Psoas muscle (tissue), 8 donors: Measurements from ENCODE around the gene NUDT19. TPM values are rescaled to one million over a fixed set of nuclear protein-coding genes. Genes with fewer than 3 reads are reported as not detected.

ENCODE experiments used
- ATAC-seq, 4 donors: fragments of 200-7000 bp; cut with Tn5 transposase; one replicate each; pipeline ENCODE4 v1.9.1; 2020; ENCODE audit warnings: moderate library complexity in 3 of 4, mild to moderate bottlenecking in 2 of 4
- DNase-seq, 2 donors: peaks; one replicate each; pipeline ENCODE4 v3.0.0-alpha.2; 2020
- H3K27ac ChIP-seq: fragments of 200-600 bp; one replicate; pipeline ENCODE4 v1.8.0; 2022
- H3K27me3 ChIP-seq, 3 donors: fragments of 200-600 bp in 1 of 3; one replicate each; pipeline versions ENCODE4 v1.6.1 to v1.8.0; 2013 to 2022; ENCODE audit warnings: low read length in 2 of 3, mild to moderate bottlenecking in 2 of 3, moderate library complexity in 1 of 3; ENCODE audit not compliant: insufficient read depth in 3 of 3
- H3K36me3 ChIP-seq, 2 donors: fragments of 200-600 bp in 1 of 2; one replicate each; pipeline versions ENCODE4 v1.6.1 to v1.8.0; 2013 to 2022; ENCODE audit warnings: low read depth in 1 of 2, mild to moderate bottlenecking in 1 of 2, moderate library complexity in 1 of 2; ENCODE audit not compliant: insufficient read depth in 1 of 2
- H3K4me1 ChIP-seq: fragments of 200-600 bp; one replicate; pipeline ENCODE4 v1.8.0; 2022
- H3K4me3 ChIP-seq: fragments of 200-600 bp; one replicate; pipeline ENCODE4 v1.8.0; 2022; ENCODE audit warnings: mild to moderate bottlenecking
- H3K9me3 ChIP-seq: fragments of 200-600 bp; one replicate; pipeline ENCODE4 v1.8.0; 2022
- WGBS, 3 donors: extraction: QIAGEN DNeasy Blood & Tissue Kit; methylation state at CpG; one replicate each; pipeline versions ENCODE4 v1.1.6 to v1.1.7; 2013; 5-methylcytosine and 5-hydroxymethylcytosine counted together
- intact Hi-C, 2 donors: fragments of 100-400 bp; cut with DNase I; formaldehyde crosslinking; loops; one replicate each; pipeline versions ENCODE4 v1.11.0 to v1.14.2; 2022
- polyA plus RNA-seq, 3 donors: library from polyadenylated mRNA; stranded (reverse); fragments of 200-250 nt; gene quantifications; one replicate each; pipeline ENCODE4 v1.2.3, GENCODE V29; 2013
- total RNA-seq, 4 donors: library from RNA; stranded (reverse); fragmentation: NEBNext Ultra II Directional in 2 of 4; extraction: Animal tissue kit (Norgen Biotek cat#: 25700) in 2 of 4; gene quantifications; one replicate each; pipeline versions ENCODE4 v1.2.1 to v1.2.4, GENCODE V29; 2021 to 2023
- TF ChIP-seq, protein P1 (sequence below): fragments of 200-600 bp; IDR thresholded peaks from one replicate; pipeline ENCODE4 v1.8.0; 2022; ENCODE audit warnings: antibody characterized with exemption
- donor health status: healthy with polysubstance abuse.
- donor health status: DM: no; HTN: no; CAD: no; lungs with moderate emphysema.
- donor health status: Bipolar disorder and iron deficiency.
- donor health status: healthy.
- donor health status: DM: yes; HTN: yes; CAD: no.
- donor health status: DM: no; HTN: no; CAD: no.
- donor health status: DM: no; HTN: no; CAD: no.
- donor health status: DM: yes; HTN: yes; CAD: no.

Gene NUDT19
- total and polyA plus RNA-seq, 7 donors = 10.7 to 27.5 (median 17.4) TPM

GRCh38 chr19:32717496-32717895 lies 25.9 kb downstream of the NUDT19 start:
- Histone ChIP-seq H3K27ac (no peak overlapping the region), H3K9me3 (no peaks in the 10 kb centered on the region), H3K4me3 (no peak overlapping the region), H3K36me3 (peaks cover 0 to 30% of the 10 kb centered on the region in 2 donors), H3K27me3 (no peaks in the 10 kb centered on the region), H3K4me1 (no peaks in the 10 kb centered on the region)
- ATAC-seq (no peak), DNase-seq (no peak)
- WGBS, 3 donors = 41 to 53% (median 41%) methylated on average over 5 of the region's 5 CpGs
- TF ChIP-seq, protein P1, sequence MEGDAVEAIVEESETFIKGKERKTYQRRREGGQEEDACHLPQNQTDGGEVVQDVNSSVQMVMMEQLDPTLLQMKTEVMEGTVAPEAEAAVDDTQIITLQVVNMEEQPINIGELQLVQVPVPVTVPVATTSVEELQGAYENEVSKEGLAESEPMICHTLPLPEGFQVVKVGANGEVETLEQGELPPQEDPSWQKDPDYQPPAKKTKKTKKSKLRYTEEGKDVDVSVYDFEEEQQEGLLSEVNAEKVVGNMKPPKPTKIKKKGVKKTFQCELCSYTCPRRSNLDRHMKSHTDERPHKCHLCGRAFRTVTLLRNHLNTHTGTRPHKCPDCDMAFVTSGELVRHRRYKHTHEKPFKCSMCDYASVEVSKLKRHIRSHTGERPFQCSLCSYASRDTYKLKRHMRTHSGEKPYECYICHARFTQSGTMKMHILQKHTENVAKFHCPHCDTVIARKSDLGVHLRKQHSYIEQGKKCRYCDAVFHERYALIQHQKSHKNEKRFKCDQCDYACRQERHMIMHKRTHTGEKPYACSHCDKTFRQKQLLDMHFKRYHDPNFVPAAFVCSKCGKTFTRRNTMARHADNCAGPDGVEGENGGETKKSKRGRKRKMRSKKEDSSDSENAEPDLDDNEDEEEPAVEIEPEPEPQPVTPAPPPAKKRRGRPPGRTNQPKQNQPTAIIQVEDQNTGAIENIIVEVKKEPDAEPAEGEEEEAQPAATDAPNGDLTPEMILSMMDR = no peak
- intact Hi-C loops = no loop called here

GRCh38 chr19:32718286-32718685 lies 26.7 kb downstream of the NUDT19 start:
- Histone ChIP-seq H3K27ac (no peak overlapping the region), H3K27me3 (no peaks in the 10 kb centered on the region), H3K4me1 (no peaks in the 10 kb centered on the region), H3K9me3 (no peaks in the 10 kb centered on the region), H3K4me3 (no peak overlapping the region), H3K36me3 (peaks cover 0 to 22% of the 10 kb centered on the region in 2 donors)
- TF ChIP-seq, protein P1 = no peak
- intact Hi-C loops = no loop called here
- 87 to 89% (median 88%) methylated on average over 7 of the region's 7 CpGs for WGBS, 3 donors
- DNase-seq = no peak
- no peak for ATAC-seq

DNA sequence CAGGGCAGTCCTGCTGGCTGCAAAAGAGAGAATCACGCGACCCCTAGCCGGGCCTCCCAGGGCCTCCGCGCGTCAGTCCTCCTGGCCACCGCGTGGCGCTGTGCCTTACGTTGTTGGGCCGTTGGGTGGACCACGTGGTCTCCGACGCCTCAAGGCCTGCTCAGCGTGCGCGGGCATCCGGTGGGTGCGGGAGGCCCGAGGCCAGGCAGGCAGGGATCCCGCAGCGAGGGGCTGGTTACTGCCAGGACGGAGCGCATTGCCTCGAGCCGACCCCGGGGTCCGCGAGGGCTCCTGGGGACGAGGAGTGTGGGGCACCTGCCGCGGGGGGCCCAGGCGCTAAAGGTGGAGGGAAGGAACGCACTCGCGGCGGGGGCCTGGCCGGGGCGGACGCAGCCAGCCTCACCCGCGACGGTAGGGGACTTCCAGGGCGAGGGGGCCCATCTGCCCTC lies 28.0 kb downstream of the NUDT19 start, which contains the start of gene TDRD12:
TSS of gene TDRD12 (plus strand) at position 157 of the 449 bp plus-strand sequence. CDS start 306 bp downstream, outside the sequence.
- no peaks in the 10 kb centered on the region for H3K27me3 ChIP-seq
- peaks cover 0 to 8% of the 10 kb centered on the region in 2 donors for H3K36me3 ChIP-seq
- no peak for DNase-seq

DNA sequence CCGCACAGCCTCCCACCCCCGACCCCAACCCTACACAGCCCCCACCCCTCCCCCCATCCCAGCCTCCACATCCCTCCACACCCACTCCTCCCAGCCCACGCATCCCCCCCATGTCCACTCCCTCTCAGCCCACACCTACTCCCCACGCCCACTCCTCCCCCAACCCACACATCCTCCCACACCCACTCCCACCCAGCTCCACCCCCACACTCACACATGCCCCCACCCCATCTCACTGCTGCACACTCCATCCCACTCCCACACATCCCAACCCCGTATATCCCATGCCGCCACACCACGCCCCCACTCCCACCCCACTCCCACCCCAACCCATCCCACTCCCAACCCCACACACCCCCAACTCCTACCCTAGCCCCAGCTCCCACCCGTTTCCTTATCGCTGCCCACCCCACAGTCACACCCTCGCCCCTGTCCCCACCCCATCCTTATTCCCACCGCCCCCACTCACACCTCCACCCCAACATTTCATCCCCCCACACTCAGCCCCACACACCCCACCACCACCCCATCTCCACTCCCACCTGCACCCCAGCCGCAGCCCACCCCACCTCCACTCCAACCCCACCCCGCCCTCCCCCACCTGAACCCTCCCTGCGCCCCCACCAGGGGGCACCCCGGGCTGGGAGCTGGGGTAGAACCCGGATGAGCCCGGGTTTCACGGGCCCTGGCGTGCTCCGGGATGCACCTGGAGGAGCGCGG lies 28.8 kb downstream of the NUDT19 start:
- Histone ChIP-seq H3K4me1 (no peaks in the 10 kb centered on the region), H3K27me3 (no peaks in the 10 kb centered on the region), H3K36me3 (peaks cover 0 to under 1% of the 10 kb centered on the region in 2 donors), H3K4me3 (no peak overlapping the region), H3K27ac (no peak overlapping the region), H3K9me3 (no peaks in the 10 kb centered on the region)
- no peak for ATAC-seq
- TF ChIP-seq, protein P1 = no peak
- no peak for DNase-seq
- intact Hi-C loops = no loop called here
- 95 to 97% (median 96%) methylated on average over 14 to 22 of the region's 22 CpGs for WGBS, 3 donors

More for the DNA sequence above, 28.0 kb downstream of the NUDT19 start, which contains the start of gene TDRD12:
- TF ChIP-seq, protein P1 = no peak
- intact Hi-C loops = no loop called here
- Histone ChIP-seq H3K4me3 (no peak within 1 kb of the TSS), H3K27ac (no peak within 1 kb of the TSS), H3K9me3 (no peaks in the 10 kb centered on the region), H3K4me1 (no peaks in the 10 kb centered on the region)
- 87 to 95% (median 92%) methylated on average over 32 to 44 of the region's 44 CpGs for WGBS, 3 donors
- ATAC-seq = no peak
